T-helper 2 cell treated with Interferon-gamma antibody and Interleukin-4, amounts not matched to agents 100 ng/mL and 5 ng/mL, for 36 hours (primary cell): ENCODE measurements around the gene ULK4. TPM values are rescaled to one million over a fixed set of nuclear protein-coding genes. Genes with fewer than 3 reads are reported as not detected.

Experiments
- intact Hi-C: fragments of 100-400 bp; cut with micrococcal nuclease; formaldehyde crosslinking; loops from one replicate; pipeline ENCODE4 v1.15.1; 2023
- total RNA-seq: library from RNA; stranded (reverse); gene quantifications from 2 replicates; pipeline ENCODE4 v1.2.3, GENCODE V29; 2022

ULK4 gene
- total RNA-seq, 1 donor from 2014 or later, result 14.2 TPM

DNA sequence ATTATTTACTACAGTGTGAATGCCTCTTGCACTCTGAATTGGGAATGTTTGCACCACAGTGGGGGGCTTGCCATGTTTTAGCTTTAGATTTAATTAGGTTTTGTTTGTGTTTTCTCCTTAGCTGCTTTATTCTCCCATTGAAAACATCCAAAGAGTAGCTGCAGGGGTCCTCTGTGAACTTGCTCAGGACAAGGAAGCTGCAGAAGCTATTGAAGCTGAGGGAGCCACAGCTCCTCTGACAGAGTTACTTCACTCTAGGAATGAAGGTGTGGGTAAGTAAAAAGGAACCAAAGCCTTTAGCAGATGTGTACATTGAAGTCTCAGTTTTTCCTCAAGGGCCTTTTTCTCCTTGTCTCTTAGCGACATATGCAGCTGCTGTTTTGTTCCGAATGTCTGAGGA is 725.7 kb downstream of the ULK4 start:
- intact Hi-C loops, result loop anchor here (5.0 kb wide), 1 partner anchor 34 kb away; no protein-coding TSS in a partner anchor

DNA sequence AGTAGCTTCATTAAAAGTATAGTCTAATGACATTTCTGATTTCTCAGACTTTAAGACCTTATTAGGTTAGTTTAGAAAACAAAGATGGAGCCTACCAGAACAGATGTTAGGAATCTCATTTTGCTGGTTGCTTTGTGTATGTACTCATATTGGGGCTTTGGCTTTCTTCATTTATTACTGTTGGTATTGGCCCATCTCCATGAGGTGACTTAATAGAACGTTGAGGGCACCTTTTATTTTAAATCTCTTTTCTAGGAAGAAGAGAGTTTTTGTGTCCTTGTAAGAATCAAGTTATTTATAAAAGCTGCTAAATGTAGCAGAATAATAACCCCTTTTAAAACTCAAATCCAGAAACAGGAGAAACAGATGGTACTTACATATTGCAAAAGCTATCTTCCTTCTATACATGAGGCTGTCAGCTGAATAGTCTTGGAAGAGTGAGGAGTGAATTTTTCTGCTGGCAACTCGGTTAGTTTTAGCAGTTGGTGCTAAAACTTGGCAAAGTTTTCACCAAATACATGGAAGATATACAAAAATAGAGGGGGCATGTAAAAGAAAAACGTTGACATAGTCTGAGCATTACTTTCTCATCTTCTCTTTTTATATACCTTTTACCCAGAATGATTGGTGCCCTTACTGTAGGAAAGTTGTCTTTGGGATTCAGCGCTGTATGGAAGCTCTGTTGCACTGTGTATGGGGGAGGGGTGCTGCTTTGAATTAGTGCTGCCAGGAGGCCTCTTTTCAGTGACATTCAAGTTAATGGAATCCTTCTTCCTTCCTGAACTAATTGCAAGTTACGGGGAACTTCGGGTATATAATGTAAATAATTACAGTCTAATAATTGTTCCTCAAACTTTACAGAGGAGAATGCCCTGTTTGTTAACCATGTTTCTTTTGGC is 726.8 kb downstream of the ULK4 start:
- intact Hi-C loops, result loop anchor here (5.0 kb wide), 1 partner anchor 33 kb away; no protein-coding TSS in a partner anchor

DNA sequence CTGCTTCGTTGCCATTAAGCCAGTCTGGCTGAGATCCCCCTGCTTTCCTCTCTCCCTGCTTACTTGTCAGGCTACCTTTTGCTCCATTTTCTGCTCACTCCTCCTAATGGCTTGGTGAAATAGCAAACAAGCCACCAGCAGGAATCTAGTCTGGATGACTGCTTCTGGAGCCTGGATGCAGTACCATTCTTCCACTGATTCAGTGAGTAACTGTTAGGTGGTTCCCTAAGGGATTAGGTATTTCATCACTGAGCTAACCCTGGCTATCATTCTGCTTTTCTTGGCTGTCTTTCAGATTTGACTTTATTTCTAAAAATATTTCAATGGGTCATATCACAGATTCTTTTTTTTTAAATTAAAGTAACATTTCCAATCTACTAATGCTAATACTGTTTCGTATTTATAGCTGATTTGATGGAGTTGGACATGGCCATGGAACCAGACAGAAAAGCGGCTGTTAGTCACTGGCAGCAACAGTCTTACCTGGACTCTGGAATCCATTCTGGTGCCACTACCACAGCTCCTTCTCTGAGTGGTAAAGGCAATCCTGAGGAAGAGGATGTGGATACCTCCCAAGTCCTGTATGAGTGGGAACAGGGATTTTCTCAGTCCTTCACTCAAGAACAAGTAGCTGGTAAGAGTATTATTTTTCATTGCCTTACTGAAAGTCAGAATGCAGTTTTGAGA is 737.6 kb downstream of the ULK4 start:
- intact Hi-C loops, result no loop called here

DNA sequence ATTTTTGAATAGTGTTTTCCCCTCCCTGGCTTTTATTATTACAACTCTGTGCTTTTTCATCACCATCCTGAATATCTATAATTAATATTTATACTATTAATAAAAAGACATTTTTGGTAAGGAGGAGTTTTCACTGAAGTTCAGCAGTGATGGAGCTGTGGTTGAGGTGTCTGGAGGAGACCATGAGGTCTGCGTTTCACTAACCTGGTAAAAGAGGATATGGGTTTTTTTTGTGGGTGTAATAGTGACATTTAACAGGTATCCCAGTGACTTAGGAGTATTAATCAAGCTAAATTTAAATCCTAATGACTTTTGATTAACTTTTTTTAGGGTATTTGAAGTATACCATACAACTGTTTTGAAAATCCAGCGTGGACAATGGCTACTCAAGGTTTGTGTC is 738.2 kb downstream of the ULK4 start:
- intact Hi-C loops, result no loop called here

DNA sequence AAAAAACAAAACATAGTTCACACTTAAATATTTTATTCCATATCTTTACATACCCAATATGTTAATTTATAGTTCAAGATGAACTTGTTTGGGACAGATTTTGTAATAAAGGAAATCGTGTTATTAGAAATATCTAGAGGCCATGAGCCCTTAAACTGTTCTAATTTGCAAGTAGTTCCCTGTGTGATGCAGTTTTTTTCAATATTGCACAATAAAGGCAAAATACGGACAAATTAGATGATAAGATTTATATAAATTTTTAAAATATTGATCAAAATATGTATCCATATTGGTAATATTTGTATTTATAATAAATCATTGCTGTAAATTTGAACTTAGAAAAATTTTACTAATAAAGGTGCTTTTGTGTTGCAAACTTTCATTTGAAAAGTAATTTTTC is 738.8 kb downstream of the ULK4 start:
- intact Hi-C loops, result no loop called here

DNA sequence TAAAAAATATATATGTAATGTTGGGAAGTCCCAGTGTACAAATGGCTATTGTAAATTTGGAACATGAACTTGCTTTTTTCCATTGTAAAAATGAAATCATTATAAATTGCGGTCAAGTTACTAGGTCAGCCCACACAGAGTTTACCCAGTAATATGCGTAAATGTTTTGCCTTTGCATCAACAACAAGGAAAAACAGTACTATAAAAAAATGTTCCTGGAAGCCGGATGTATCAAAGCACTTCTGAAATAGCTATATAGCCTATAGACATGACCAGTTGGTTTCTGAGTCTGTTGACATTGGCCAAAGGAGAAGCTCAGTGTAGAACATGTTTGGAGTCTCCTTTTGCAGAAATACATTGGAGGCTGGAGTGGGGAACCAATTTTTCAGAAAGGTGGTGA is 739.4 kb downstream of the ULK4 start:
- intact Hi-C loops, result no loop called here

DNA sequence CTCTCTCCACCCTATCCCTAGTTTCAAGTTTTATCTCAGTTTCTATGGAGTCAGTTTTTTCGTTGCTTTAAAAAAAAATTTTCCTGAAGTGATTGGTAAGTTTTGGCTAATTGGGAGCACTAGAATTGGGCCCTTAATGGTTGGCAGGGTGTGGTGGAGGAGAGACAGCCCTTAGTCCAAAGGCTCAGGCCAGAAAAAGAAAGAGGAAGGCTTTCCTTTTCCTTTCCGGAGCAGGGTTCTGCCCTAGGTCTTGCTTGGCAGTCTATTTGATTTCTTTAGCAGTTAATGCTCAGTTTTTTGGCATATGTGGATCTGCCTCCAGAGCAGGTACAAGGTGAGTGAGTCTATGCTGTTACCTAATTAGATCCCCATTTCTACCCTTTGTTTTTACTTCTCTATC is 739.9 kb downstream of the ULK4 start:
- intact Hi-C loops, result no loop called here

DNA sequence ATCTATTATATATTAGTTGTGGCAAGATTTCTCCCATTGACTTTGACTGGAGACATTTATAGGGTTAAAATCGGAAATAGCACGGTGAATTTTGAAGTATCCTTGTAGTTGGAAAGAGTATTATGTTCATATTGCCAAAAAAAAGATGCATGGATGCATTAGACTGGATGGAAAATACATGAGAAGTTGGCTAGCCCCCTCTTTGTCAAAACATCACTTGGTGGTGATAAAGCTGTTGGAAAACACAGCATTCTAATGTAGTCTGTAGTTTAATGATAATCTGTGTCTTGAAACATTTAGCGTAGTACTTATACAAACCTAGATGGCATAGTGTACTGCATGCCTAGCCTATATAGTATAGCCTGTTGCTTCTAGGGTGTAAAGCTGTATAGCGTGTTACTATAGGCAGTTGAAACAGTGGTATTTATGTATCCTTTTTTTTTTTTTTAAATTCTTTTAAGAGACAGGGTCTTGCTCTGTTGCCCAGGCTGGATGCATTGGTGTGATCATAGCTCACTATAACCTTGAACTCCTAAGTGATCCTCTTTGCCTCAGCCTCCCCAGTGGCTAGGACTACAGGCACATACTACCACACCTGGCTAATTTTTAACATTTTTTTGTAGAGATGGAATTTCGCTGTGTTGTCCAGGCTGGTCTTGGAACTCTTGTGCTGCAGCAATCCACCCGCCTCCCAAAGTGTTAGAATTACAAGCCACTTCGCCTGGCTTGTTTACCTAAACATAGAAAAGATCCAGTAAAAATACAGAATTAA is 740.8 kb downstream of the ULK4 start:
- intact Hi-C loops, result no loop called here

DNA sequence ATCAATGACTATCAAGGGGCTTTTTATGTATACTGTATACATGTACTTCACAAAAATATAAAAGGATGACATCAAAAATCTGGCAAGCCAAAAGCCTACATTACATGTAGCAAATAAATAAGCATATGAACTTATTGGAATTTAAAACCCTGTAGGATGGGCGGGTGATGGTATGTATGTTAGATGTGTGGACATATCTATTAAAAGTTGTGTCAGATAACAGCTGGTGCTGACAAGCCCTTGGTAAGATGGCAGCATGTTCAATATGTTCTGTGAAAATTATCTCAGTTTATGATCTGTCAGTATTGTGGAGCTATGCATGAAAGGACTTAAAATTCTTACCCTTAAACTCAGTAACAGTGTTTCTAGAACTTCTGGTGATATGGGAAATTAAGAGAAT is 742.5 kb downstream of the ULK4 start:
- intact Hi-C loops, result no loop called here

DNA sequence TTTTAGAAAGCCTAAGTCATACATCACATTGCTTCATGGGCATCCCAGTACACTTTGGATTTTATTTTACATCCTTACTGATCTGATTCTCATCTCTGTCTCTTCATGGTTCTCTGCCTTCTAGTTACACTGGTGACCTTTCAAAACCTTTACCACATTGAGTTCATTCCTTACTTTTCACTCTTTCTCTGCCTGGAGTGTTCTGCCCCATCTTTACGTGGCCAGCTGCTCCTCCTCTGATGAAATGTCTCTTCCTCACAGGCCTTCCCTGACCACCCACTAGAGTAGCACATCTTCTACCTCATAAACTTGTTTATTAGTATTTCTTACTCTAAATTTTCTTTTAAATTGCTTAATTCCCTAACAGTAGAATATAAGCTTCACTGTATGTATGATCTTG is 744.9 kb downstream of the ULK4 start:
- intact Hi-C loops, result no loop called here

DNA sequence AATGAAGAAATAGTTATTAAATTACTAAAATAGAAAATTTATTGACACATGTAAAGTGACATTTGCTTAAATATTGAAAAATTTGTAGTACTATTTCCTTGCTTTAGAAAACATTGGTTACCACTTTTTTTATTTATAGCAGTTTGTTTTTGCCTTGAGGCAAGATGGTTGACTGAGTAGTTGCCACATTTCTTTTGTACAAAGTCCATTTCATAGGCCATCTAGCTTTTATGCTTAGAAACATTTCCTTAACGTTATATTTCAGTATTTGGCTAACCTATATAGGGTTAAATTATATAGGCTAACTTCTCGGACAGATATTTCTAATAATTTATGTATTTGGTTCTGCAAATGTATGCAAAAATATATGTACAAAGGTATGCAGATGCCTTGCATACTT is 745.5 kb downstream of the ULK4 start:
- intact Hi-C loops, result no loop called here

DNA sequence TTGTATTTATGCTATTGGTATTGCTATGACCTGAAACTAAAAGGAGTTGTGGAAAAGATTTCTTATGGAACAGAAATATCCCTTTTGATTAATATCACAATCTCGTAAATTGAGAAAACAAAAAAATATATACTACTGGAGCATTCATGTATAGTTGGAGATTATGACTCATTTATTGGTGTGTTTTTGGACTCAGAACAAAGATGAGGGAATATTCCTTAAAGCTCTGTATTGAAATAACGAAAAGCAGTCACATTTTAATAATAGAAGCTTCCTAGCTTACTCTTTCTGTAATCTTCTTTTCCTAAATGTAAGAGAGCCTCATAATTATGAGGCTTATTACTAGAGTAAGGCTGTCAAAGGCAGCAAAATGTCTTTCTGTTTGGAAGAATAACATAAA is 748.3 kb downstream of the ULK4 start:
- intact Hi-C loops, result no loop called here

DNA sequence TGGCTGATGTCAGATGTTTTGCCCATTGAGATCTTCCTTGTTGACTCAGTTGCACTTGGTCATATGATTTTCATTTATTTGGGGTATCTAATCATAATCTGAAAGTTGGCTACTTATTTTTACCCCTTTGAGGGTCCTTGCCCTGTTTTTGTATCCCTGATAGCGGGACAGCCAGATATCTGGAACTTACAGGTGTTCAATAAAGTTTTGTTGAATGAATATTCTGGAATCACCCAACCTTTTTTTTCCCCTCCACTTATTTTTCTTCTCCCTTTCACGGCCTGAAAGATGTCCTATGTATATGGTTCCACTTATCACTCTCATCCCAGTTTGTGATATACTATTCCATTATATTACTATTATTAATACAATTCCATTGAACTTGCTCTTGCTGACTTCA is 749.8 kb downstream of the ULK4 start:
- intact Hi-C loops, result no loop called here

DNA sequence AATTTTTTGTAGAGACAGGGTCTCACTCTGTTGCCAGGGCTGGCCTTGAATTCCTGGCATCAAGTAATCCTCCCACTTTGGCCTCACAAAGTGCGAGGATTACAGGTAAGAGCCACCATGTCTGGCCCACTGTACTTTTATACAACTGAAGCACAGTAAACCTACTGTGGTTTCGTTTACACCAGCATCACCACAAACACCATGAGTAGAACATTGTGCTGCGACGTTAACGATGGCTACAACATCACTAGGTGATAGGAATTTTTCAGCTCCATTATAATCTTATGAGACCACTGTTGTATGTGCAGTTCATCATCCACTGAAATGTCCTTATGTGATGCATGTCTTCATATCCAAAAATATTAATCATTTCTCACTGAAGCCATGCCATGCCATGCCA is 750.9 kb downstream of the ULK4 start:
- intact Hi-C loops, result no loop called here

DNA sequence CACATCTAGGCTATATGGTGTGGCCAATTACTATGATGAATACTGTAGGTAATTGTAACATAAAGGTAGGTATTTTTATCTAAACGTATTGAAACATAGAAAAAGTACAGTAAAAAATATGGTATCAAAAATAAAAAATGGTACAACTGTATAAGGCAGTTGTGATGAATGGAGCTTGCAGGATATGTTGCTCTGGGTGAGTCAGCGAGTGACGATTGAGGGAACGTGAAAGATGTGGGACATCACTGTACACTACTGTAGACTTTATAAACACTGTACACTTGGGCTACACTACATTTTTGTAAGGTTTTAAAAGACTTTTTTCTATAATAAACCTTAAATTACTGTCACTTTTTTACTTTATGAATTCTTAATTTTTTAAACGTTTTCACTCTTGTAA is 752.3 kb downstream of the ULK4 start:
- intact Hi-C loops, result no loop called here

DNA sequence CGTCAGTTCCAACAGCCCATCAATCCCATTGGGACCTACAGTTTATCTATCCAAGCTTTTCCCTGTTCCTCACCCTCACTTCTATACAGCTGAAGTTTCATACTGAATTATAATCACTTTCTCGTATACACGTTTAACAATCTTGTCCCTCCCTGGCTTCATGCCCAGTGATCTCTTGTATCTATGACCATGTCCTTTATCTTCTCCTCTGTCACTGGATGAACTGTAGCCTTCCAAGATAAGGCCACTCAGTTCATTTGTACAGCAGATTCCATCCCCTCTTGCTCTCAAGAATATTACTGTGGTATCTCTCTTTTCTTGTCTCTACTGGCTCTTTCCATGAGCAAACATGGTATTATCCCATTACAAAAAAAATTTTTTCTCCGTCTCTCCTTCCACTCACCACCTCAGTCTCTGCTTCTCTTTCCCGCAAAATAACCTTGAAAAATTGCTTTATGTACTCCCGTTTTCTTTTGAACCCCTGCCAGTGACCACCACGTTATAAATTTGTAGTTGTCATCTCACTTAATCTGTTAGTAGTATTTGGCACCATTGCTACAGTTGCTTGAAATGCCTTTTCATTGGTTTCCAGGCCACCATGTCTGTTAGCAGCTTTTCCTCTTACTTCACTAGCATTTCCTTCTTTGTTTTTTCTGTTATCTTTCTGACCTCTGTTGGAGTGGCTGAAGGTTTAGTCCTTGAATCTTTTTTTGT is 753.2 kb downstream of the ULK4 start:
- intact Hi-C loops, result no loop called here

DNA sequence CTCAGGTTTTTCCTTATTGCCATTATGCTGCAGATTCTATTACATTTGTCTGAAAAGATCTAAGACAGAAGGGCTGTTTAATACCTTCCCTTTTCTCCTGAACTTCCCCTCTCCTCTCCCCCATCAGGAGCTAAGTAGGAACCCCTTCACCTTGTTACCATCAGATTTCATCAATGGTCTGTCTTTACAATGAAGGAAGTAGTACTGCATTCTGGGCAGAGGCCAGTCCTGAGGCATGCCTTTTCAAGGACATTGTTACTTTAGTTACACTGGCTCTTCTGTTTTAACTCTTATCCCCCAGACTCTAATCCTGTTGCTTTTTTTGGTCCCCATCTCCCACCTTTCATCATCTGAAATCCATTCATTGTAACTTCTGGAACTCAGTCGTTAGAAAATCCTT is 754.5 kb downstream of the ULK4 start:
- intact Hi-C loops, result no loop called here

DNA sequence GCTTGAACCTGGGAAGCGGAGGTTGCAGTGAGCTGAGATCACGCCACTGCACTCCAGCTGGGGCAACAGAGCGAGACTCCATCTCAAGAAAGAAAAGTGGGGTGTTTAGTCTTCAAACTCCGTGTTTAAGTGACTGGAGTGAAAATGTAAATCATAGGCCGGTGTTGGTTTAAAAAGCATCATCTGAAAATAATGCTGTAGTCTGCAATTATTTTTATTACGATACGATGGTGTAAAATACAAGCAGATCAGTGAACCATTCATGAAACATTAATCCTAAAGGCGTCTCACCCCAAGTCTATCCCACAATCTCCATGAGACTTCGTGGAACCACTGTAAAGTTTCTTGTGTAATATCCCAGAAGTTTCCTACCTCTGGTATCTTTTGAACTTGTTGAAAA is 756.3 kb downstream of the ULK4 start:
- intact Hi-C loops, result no loop called here

DNA sequence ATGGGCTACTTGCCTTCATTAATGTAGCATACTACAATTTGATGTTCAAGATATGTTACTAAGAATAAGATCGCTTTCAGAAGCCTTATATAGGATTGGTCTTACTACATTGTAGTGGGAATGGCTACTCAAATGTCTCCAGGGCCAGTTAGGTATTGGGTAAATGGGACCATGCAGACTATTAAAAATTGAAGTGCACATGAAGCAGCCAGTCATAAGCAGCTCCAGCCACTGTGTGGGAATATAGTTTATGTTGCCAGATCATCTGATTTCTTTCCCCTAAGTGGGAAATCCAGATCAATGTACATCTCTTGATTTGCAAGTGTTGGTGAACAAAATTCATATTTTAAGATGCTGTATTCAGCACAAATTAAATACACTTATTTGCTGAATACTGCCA is 757.5 kb downstream of the ULK4 start:
- intact Hi-C loops, result loop anchor here (5.0 kb wide), 5 partner anchors 33 to 877 kb away; no protein-coding TSS in a partner anchor

DNA sequence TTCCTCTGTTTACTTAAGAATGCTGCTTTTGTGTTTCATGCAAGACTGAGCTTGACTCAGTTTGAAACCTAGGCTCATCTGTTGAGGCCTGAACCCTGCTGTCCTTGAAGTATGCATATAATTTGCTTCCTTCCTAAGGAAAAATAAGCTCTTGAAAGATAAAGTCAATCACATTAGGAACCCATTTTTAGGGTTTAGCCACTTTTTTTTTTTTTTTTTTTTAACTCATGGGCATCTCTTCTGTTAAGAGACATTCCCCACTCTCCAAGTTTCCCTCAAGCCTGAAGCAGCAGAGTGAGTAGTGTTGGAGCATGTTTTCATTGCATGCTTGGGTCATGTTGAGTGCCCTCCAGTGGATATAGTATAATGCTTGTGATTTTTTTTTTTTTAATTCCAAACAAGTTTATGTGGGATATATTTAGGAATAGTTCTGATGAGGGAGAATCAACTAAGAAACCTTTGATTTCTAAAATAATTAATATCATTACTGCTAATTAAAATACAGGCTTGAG is 759.0 kb downstream of the ULK4 start:
- intact Hi-C loops, result loop anchor here (5.0 kb wide), 5 partner anchors 34 to 876 kb away; no protein-coding TSS in a partner anchor
